Renal pelvis (tissue), 4 donors: ENCODE data around the gene ACOXL. TPM values are rescaled to one million over a fixed set of nuclear protein-coding genes. Genes with fewer than 3 reads are reported as not detected.
A peak's percentile ranks its signal among the peaks of the same experiment; 100 is the strongest.

Source experiments
- DNase-seq: peaks from one replicate; pipeline ENCODE4 v3.0.0-alpha.2; 2013
- polyA plus RNA-seq, 3 donors: library from polyadenylated mRNA; unstranded; fragments of 120-200 nt; gene quantifications; one replicate each; pipeline ENCODE4 v1.2.1, GENCODE V29; 2013; ENCODE audit not compliant: insufficient read length in 3 of 3

The ACOXL gene
- polyA plus RNA-seq, 3 donors = 0.65 to 0.99 (median 0.93) TPM

DNA sequence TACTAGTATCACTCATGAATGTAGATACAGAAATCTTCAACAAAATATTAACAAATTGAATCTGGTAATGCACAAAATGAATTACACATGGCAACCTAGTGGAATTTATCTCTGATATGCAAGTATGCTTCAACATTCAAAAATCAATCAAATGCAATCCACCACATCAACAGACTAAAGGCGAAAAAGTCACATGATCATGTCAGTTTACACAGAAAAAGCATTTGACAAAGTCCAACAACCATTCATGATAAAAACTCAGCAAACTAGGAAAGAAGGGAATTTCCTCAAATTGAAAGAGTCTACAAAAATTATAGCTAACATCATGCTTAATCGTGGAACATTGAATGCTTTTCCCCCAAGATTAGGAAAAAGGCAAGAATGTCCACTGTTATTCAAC lies 237.8 kb downstream of the ACOXL start:
- no peak for DNase-seq

DNA sequence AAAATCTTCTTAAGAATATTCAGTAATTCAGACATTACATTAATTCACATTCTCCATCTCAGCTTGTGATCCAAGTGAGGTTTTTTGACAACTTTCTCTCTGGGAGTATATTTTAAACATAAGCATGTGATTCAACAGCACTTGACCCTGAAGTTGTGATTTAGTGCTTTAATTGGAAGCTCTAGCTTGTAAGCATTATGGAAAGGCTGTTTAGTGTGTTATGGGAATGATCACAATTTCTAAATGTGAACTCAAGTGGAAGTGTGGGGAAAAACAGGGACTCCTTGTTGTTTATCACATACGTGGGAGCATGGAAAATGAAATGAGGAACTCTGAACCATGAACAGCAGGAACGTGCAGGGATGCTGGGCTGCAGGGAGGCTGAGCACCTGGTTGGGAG lies 239.4 kb downstream of the ACOXL start:
- DNase-seq = no peak

DNA sequence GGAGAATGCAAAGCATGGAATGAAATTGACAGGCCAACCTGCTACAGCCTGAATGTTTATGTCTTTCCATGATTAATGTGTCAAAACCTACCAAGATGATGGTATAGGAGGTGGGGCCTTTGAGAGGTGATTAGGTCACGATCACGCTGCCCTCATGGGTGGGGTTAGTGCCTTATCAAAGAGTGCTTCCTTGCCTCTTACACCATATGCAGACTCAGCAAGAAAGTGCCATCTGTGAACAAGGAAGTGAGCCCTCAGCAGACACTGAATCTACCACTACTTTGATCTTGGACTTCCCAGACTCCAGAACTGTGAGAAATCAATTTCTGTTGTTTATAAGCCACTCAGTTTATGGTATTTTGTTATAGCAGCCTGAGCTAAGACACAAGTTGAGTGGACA lies 240.9 kb downstream of the ACOXL start:
- DNase-seq = no peak

DNA sequence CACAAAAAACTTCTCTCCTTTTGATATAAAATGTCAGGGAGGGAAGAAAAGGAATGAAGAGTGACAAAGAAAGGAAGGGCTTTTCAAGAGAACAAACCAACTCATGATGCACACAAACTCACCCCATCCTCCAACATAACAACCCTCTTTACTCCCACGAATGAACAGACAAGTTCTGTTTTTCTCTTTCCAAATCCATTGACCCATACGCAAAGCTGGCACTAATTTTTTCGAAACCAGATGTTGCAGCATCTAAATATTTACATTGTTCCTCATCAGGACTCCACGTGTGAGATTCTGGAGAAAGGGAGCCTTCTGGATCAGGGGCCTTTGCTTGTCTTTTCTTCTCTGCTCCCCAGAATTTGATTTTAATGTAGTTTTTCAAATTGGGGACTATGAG lies 245.0 kb downstream of the ACOXL start:
- no peak for DNase-seq

- no peak for DNase-seq
Measured at GRCh38 chr2:110978148-110978547, 245.8 kb downstream of the ACOXL start.

GRCh38 chr2:110978756-110979470 lies 246.5 kb downstream of the ACOXL start:
- no peak for DNase-seq

DNA sequence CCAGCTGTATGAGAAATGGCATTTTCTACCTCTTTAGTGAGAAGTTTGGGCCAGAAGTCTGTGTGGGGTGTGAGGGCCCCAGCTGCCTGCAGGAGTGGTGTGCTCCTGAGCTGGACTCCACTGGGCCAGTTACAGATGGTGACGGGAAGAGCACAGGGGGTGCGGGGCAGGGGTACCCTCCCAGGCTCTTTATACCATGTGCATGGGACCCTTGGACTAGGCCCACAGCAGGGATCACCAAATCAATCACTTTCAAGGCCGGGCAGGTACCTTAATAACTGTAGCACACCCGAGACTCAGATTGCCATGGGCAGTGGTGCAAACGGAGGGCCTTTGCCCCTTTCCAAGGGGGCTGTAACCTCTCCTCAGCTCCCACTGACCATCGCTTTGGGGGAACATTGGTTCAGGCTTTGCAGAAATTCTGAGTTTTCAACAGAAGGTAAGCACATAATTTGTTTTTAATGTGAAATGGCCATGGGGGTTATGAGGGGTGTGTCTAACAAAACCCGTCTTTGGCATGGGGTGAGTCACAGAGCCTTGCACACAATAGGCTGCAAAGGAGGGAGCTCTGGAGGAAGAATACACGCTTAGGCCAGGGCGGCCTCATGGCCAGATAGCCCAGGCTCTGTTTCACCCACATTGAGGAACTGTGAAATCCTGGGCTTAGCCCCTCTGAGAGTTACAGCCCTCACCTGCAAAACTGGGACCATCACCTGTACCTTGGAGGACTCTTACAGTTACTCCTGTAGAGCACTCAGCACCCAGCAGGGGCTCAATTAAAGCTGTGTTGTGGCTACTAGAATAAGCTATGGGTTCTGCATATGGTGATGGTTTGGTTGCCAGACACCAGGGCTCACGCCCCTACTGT lies 247.3 kb downstream of the ACOXL start:
- DNase-seq = no peak

- no peak for DNase-seq
Measured at GRCh38 chr2:110980339-110981062, 248.1 kb downstream of the ACOXL start.

- no peak for DNase-seq
Measured at GRCh38 chr2:110983133-110983532, 250.8 kb downstream of the ACOXL start.

- no peak for DNase-seq
Measured at GRCh38 chr2:110984694-110985490, 252.5 kb downstream of the ACOXL start.

DNA sequence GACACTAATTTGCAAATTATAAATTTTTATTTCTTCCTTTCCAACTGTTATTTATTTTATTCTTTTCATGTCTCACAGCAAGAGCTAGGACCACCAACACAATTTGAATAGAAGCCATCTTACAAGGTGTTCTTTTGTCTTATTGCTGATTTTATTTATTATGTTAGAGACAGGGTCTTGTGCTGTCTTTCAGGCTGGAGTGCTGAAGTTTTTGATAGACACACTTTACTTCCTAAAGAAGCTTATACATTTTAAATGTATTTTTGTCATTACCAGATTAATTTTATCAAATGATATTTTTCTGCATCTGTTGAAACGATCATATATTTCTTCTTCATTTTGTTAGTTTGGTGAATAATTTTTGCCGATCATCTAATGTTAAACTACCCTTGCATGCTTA lies 258.1 kb downstream of the ACOXL start:
- no peak for DNase-seq

- peak; percentile 51 for DNase-seq
Measured at GRCh38 chr2:110991911-110992310, 259.5 kb downstream of the ACOXL start.

DNA sequence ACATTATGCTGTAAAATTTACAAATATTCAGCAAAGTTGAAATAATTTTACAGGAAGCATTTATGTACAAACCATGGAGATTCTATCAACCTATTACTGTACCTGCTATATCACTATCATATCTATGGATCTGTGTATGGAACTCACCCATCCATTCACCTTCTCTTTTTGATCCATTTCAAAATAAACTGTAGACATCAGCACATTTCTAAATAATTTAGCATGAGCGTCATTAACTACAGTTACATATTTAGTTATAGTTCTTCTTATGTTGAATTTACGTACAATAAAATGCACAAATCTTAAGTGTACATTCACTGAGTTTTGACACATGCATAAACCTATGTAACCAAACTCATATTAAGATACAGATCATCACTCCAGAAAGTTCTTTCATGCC lies 260.5 kb downstream of the ACOXL start:
- DNase-seq = no peak

DNA sequence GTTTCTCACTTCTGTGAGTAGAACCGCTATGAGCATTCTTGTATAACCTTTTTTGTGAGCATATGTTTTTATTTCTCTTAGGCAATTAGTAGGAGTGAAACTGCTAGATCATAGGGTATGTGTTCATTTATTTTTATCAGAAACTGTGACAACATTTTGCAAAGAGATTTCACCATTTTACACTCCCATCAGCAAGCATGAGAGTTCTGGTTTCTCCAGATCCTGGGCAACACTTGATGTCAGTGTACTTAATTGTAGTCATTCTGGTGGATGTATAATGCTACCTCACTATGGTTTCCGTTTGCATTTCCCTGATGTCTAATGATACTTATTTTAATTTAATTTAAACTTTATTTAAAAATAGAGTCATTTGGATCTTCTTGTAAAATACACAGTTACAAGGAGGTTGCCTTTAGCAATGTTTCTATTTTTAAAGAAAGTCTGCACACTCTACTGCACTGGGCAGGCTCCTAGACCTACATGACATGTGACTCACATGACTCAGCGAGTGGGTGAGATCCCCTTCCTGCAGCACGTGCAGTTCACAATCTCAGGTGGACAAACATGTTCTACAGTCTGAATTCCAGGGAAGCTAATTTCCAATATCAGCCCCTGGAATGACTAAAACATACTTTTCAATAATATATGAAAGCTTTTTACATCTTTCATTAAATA lies 261.3 kb downstream of the ACOXL start:
- no peak for DNase-seq

- DNase-seq = no peak
Measured at GRCh38 chr2:110994250-110994961, 262.0 kb downstream of the ACOXL start.

DNA sequence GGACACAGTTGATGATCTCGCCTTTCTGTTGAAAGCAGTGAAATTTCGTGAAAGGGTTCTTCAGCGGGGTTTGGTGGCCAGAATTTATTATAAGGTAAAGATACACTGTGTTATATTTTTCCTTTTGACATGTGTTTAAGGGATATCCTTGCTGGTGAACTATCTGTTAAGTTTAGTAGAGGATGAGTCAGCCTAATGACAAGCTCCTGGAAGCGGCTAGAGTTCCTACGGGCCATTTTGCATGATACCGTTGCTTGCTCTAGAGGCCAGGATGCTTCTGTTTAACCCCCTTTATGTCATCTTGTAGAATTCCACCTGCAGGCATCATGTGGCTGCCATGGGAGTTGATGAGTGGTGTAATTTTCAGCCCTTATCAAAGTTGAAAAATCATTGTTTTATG lies 263.5 kb downstream of the ACOXL start:
- DNase-seq = no peak

GRCh38 chr2:110997331-110998045 lies 265.1 kb downstream of the ACOXL start:
- DNase-seq = no peak

DNA sequence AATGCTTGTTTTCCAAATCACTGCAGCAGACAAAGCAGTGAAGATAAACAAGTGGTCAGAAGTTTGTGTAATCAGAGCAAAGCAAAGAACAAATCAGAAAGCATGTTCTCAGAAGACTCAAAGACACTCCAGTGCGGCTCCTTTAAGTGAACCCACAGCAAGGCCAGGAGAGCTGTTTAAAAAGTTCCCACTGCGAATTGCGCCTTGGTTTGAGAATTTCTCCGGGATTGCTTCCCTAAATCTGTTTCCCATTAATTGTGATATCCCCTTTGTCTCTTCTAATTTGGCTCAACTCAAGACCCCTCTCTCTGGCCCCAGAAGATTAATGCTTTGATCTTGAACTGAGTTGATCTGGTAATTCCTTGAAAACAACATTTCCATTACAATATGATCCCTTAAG lies 265.9 kb downstream of the ACOXL start:
- DNase-seq = no peak

GRCh38 chr2:110999626-111000025 lies 267.3 kb downstream of the ACOXL start:
- no peak for DNase-seq

- no peak for DNase-seq
Measured at GRCh38 chr2:111005307-111005706, 272.9 kb downstream of the ACOXL start.
